CD4-positive, alpha-beta T cell treated with Interleukin-4 for 1 hour (primary cell): ENCODE data around the gene COL4A2.

ENCODE experiments used
- DNase-seq, 2 donors: peaks; one replicate each; pipeline ENCODE4 v3.0.0-alpha.2; 2020 to 2022

The COL4A2 gene

GRCh38 chr13:110306960-110307766 is at the start of gene COL4A2, which contains the start of gene COL4A1:
Gene COL4A2 (plus strand): TSS chr13:110307284. CDS start chr13:110307904, 620 bp downstream.
Gene COL4A1 (minus strand): TSS chr13:110307157. CDS start chr13:110307027, 130 bp downstream.
- no peak for DNase-seq

GRCh38 chr13:110257408-110257807 is 49.7 kb upstream of the COL4A2 start:
- no peak for DNase-seq

GRCh38 chr13:110258876-110259631 is 48.0 kb upstream of the COL4A2 start:
- no peak for DNase-seq

- no peak for DNase-seq
These were observed 47.4 kb upstream of the COL4A2 start for GRCh38 chr13:110259651-110260050.

GRCh38 chr13:110261166-110262081 is 45.7 kb upstream of the COL4A2 start:
- DNase-seq: no peak

GRCh38 chr13:110262082-110262436 is 45.0 kb upstream of the COL4A2 start:
- DNase-seq: no peak

- DNase-seq: no peak
These were observed 44.4 kb upstream of the COL4A2 start for GRCh38 chr13:110262508-110263291.

GRCh38 chr13:110263404-110263803 is 43.7 kb upstream of the COL4A2 start:
- no peak for DNase-seq

GRCh38 chr13:110263888-110264287 is 43.2 kb upstream of the COL4A2 start:
- no peak for DNase-seq

GRCh38 chr13:110264685-110265275 is 42.3 kb upstream of the COL4A2 start:
- DNase-seq: no peak

GRCh38 chr13:110265341-110265681 is 41.8 kb upstream of the COL4A2 start:
- DNase-seq: no peak

GRCh38 chr13:110265682-110266430 is 41.2 kb upstream of the COL4A2 start:
- DNase-seq: no peak

- no peak for DNase-seq
These were observed 40.7 kb upstream of the COL4A2 start for GRCh38 chr13:110266431-110266809.

GRCh38 chr13:110266983-110267382 is 40.1 kb upstream of the COL4A2 start:
- DNase-seq: no peak

- no peak for DNase-seq
These were observed 39.0 kb upstream of the COL4A2 start for GRCh38 chr13:110268061-110268460.

GRCh38 chr13:110268576-110269185 is 38.4 kb upstream of the COL4A2 start:
- no peak for DNase-seq

- DNase-seq: no peak
These were observed 37.4 kb upstream of the COL4A2 start for GRCh38 chr13:110269509-110270185.

GRCh38 chr13:110270507-110270906 is 36.6 kb upstream of the COL4A2 start:
- DNase-seq: no peak

- DNase-seq: no peak
These were observed 35.8 kb upstream of the COL4A2 start for GRCh38 chr13:110271313-110271712.

GRCh38 chr13:110272227-110272626 is 34.9 kb upstream of the COL4A2 start:
- no peak for DNase-seq
